ENCODE results near the gene TCEAL7. TPM values are rescaled to one million over a fixed set of nuclear protein-coding genes. Genes with fewer than 3 reads are reported as not detected.

The TCEAL7 gene
- total and polyA plus RNA-seq, 9 of the 15 experiments (the other 6 are each of a cell fraction or from before 2014, with no cell fraction given) = 0.07 to 0.34 (median 0.13) TPM; not detected in 4

- TF ChIP-seq ZNF318 (IDR thresholded peaks at IDR 0.05; ENCODE audit: borderline replicate concordance in 1 of 2, low read depth in 1 of 2) (no peak), POLR3G (IDR thresholded peaks at IDR 0.05; ENCODE audit: extremely low read depth, insufficient read length, insufficient replicate concordance) (no peak), FOXM1 (IDR thresholded peaks at IDR 0.05; ENCODE audit: low read depth) (no peak), FOXM1 (CRISPR knock-in tag; IDR thresholded peaks at IDR 0.05; ENCODE audit: low read depth) (no peak), ZNF431 (CRISPR knock-in tag; IDR thresholded peaks at IDR 0.05) (no peak), MCM3 (IDR thresholded peaks at IDR 0.05) (no peak), JUND (IDR thresholded peaks at IDR 0.05; ENCODE audit: borderline replicate concordance, low read depth, low read length) (peak; percentile 35; the same call in 1 of the 2 replicates), JUND (tag; IDR thresholded peaks at IDR 0.05; ENCODE audit: borderline replicate concordance, low read depth, low read length) (no peak), SMC3 (conservative IDR thresholded peaks at IDR 0.05; ENCODE audit: insufficient read depth, low read depth, low read length) (no peak), TFAP4 (CRISPR knock-in tag; IDR thresholded peaks at IDR 0.05; ENCODE audit: borderline replicate concordance) (peak; percentile 10; the same call in 1 of the 2 replicates), PCBP2 (IDR thresholded peaks at IDR 0.05; ENCODE audit: low read depth, low read length, poor library complexity, severe bottlenecking) (no peak), ZNF507 (tag; conservative IDR thresholded peaks at IDR 0.05) (no peak), ZNF589 (CRISPR knock-in tag; IDR thresholded peaks at IDR 0.05; ENCODE audit: low read depth) (no peak), MYBL2 (IDR thresholded peaks at IDR 0.05; ENCODE audit: low read depth) (no peak), MYBL2 (CRISPR knock-in tag; IDR thresholded peaks at IDR 0.05; ENCODE audit: borderline replicate concordance) (no peak), ZNF740 (CRISPR knock-in tag; IDR thresholded peaks at IDR 0.05) (no peak), ZNF740 (tag; IDR thresholded peaks at IDR 0.05) (no peak)
Observed at GRCh38 chrX:103310555-103311398, 19.3 kb upstream of the TCEAL7 start, which contains the start of gene BEX2 (continued).

Measured in K562 (cell line).